BJ (cell line): Measurements from ENCODE around the gene ZNF503. TPM values are rescaled to one million over a fixed set of nuclear protein-coding genes. Genes with fewer than 3 reads are reported as not detected.

ENCODE experiments used
- CTCF ChIA-PET: fragments of 350-600 bp; formaldehyde crosslinking; extraction: SDS; loops from one replicate; lab custom pipeline; 2021; ENCODE audit warnings: antibody characterized with exemption, inconsistent platforms; lab: Yijun Ruan, JAX
- POLR2A ChIA-PET: fragments of 300-600 bp; sonication (Branson Sonifier 250); formaldehyde crosslinking; extraction: SDS; loops from one replicate; lab custom pipeline; 2021; ENCODE audit warnings: antibody characterized with exemption; lab: Charles Lee
- DNase-seq: peaks from one replicate; pipeline ENCODE4 v3.0.0-alpha.2; 2011; ENCODE audit warnings: low read depth
- H3K27me3 ChIP-seq: 2 replicates; pipeline ENCODE4 v1.6.0; 2011; ENCODE audit warnings: low read length; ENCODE audit not compliant: control insufficient read depth, insufficient read depth
- H3K36me3 ChIP-seq: 2 replicates; pipeline ENCODE4 v1.5.1; 2011; ENCODE audit warnings: low read length; ENCODE audit not compliant: control insufficient read depth, insufficient read depth
- H3K4me3 ChIP-seq: 2 replicates; pipeline ENCODE4 v1.5.1; 2011; ENCODE audit warnings: low read depth, mild to moderate bottlenecking, control low read depth, low read length
- polyA plus RNA-seq: library from polyadenylated mRNA; depleted of rRNA; stranded (reverse); fragments of >200 nt; gene quantifications from 2 replicates; pipeline ENCODE4 v1.2.3, GENCODE V29; 2011
- TF ChIP-seq, protein P1 (sequence below): IDR thresholded peaks from 2 replicates; pipeline ENCODE4 v1.5.1; 2011; ENCODE audit warnings: low read depth, mild to moderate bottlenecking, control low read depth, inconsistent platforms, low read length, moderate library complexity; ENCODE audit not compliant: insufficient read depth

ZNF503 gene
- polyA plus RNA-seq, 1 experiment = 0.45 TPM

DNA sequence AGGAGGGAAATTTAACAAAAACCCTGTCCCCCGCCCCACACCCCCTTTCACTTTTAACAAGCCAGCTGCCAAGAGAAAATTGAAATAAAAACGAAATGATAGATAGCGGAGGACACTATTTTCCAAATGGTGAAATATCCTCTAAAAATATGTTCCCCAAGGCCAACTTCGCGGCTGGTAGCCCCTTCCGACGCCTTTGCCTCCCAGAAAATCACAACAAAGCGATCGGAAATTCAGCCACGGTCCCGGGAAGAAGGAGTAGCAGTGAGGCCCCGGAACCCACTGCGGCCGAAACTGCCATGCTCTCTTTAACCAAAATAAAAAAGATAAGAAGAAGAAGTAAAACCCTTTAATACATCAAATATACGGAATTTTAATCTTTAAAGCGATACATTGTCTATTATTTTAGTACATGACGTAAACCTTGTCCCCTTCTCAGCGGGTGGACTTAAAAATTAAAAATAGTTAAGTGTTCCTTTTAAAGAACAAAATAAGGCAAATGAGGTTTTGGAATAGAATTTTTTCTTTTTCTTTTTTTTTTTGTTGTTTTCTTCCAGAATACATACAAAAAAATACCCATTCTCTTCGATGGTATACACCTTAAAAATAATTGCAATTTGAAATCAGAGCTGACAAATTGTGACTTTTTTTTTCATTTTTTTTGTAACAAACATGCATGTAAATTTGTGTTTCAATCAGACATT lies 3.9 kb downstream of the ZNF503 start:
- H3K36me3 ChIP-seq = peaks cover 7% of the 10 kb centered on the region
- peak overlapping the region; percentile 80 for H3K4me3 ChIP-seq
- POLR2A ChIA-PET = no interaction called here
- CTCF ChIA-PET = interaction anchor here (0.7 to 4.4 kb wide), 3 partner anchors 11 to 638 kb away, joined by 5 to 41 read pairs (median 6); no protein-coding TSS in a partner anchor
- DNase-seq = no peak
- H3K27me3 ChIP-seq = no peaks in the 10 kb centered on the region
- TF ChIP-seq, protein P1, sequence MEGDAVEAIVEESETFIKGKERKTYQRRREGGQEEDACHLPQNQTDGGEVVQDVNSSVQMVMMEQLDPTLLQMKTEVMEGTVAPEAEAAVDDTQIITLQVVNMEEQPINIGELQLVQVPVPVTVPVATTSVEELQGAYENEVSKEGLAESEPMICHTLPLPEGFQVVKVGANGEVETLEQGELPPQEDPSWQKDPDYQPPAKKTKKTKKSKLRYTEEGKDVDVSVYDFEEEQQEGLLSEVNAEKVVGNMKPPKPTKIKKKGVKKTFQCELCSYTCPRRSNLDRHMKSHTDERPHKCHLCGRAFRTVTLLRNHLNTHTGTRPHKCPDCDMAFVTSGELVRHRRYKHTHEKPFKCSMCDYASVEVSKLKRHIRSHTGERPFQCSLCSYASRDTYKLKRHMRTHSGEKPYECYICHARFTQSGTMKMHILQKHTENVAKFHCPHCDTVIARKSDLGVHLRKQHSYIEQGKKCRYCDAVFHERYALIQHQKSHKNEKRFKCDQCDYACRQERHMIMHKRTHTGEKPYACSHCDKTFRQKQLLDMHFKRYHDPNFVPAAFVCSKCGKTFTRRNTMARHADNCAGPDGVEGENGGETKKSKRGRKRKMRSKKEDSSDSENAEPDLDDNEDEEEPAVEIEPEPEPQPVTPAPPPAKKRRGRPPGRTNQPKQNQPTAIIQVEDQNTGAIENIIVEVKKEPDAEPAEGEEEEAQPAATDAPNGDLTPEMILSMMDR = no peak

DNA sequence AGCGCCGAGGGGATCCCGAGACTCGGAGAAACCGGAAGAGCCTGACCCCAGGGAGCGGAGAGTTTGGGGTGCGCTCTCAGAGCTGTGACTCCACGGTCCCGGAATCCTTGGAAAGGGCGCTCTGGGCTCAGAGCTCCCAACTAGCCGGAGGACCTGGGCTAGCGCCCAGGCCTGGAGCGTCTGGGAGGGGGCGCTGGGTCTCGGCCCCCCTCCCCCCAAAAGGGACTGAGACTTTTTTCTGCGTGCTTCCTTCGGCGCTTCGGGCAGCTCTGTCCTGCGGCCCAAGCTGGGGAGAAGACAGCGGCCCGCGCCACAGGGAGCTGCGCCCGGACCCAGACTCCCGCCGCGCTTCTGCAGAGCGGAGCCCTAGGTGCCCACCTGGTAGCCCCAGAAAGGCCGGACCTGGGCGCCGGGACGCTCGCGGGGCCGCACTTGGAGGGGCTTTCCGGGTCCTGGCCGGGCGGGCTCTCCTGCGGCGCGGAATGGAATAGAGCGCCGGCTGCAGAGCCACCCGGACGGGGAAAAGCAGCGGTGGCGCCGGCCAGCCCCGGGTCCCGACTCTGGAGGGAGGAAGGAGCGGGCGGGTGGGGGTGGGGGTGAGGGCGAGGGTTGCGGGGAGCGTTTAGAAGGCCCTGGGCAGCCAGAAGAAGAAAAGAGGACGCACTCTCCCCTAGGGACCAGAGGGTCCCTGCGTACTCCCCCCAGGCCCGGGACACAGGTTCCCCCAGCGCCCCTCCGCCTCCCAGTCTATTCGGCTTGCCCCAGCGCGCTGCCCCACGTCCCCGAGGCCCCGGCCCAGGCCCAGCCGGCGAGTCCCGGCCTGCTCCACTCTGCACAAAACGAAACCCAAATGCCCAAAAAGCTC lies 4.7 kb downstream of the ZNF503 start:
- DNase-seq = no peak
- ChIA-PET POLR2A (no interaction called here), CTCF (interaction anchor here (1.0 to 1.1 kb wide), 2 partner anchors 42 to 637 kb away, joined by 3 to 4 read pairs; no protein-coding TSS in a partner anchor)
- Histone ChIP-seq H3K27me3 (no peaks in the 10 kb centered on the region), H3K36me3 (peaks cover 7% of the 10 kb centered on the region), H3K4me3 (peak overlapping the region; percentile 31)
- TF ChIP-seq, protein P1 = no peak

DNA sequence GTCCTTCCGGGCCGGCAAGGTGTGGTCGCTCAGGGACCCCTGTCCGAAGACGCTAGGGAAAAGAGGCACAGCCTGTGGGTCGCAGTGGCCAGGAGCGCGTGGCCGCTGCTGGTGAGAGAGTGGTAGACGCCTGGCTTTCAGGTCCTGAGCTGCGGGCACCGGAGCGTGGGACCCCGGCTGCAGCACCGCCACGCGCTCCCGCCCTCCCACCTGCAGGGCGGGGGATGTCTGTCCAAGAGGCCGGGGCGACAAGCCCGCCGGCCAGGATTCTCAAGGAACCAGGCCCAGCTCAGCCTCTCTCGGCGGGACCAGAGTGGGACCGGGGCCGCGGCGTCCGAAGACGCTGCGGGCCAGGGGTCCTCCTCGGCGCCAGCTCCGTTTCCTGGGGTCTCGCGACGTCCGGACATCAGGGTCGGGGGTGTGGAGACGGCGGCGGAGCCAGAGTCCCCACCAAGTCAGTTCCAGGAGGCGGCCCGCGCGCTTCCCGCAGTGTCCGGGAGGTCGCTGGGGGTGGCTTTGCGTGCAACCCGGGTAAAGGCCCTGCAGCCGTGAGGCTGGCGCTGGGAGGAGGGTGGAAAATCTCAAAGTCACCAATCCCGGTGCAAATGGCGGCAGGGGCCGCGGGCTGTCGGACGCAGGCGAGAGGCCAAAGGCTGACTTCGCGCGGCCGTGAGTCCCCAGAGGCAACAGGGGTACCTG lies 5.5 kb downstream of the ZNF503 start:
- H3K36me3 ChIP-seq = peaks cover 7% of the 10 kb centered on the region
- H3K27me3 ChIP-seq = no peaks in the 10 kb centered on the region
- POLR2A ChIA-PET = no interaction called here
- TF ChIP-seq, protein P1 = no peak
- peak overlapping the region; percentile 22 for H3K4me3 ChIP-seq
- CTCF ChIA-PET = interaction anchor here (1.0 to 1.6 kb wide), 6 partner anchors 10 to 638 kb away, joined by 3 to 8 read pairs (median 4); no protein-coding TSS in a partner anchor
- no peak for DNase-seq

DNA sequence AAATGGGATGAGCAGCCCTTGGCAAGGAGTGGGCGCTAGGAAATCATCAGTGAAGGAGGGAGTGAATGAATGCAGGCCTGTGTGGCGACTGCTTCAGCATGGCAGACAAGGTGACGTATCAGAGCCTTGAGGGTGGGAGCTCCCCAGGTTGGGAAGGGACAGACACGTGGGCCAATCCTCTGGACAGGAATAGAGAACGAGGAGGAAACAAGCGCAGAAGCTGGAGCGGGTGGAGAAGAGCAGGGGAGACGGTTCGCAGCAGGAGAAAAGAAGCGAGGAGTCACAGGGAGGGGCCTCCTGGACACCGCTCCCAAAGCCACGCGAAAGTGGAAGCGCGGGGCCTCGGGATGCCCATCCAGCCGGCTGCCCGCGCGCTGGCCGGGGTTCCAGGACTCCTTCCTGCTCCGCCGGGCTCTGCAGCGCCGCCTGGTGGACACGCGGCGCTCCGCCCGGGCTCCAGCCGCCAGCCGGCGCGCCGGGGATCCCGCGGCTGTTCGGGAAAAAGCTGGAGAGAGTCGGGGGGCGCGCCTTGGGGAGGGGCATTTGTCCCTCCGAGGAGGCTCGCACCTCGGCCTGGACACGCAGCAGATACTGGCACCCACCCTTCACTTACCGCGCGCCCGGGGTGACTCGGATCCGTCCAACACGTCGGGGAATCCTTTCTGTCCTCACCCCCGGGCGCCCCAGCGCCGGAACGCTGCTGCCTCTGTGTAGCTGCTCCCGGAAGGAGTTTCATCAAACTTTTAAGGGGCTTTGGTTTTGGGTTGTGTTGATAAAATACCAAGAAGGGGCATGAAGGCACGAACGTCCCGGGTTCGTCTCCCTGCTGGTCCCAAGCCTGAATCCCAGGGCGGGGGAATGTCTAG lies 6.3 kb downstream of the ZNF503 start:
- POLR2A ChIA-PET = interaction anchor here (0.6 kb wide), 1 partner anchor 292 kb away, joined by 3 read pairs; no protein-coding TSS in a partner anchor
- no peak for DNase-seq
- TF ChIP-seq, protein P1 = peak; percentile 38

More for the DNA sequence above, 6.3 kb downstream of the ZNF503 start:
- CTCF ChIA-PET = interaction anchor here (0.7 to 2.3 kb wide), 8 partner anchors 9 to 641 kb away, joined by 3 to 8 read pairs (median 4); no protein-coding TSS in a partner anchor
- Histone ChIP-seq H3K27me3 (no peaks in the 10 kb centered on the region), H3K36me3 (peaks cover 7% of the 10 kb centered on the region), H3K4me3 (no peak overlapping the region)
